Endothelial cell of umbilical vein (primary cell): ENCODE results near the gene ZC3H12C. TPM values are rescaled to one million over a fixed set of nuclear protein-coding genes. Genes with fewer than 3 reads are reported as not detected.

Source experiments
- BruUV-seq: library from RNA; stranded (reverse); fragments of 400-500 nt; replicated peaks from 2 replicates; lab custom pipeline; 2021; lab: Mats Ljungman, UMichigan
- CTCF ChIA-PET: fragments of 300-600, 350-600 bp; sonication (Branson Sonifier 250); formaldehyde crosslinking; loops from one replicate; lab custom pipeline; 2021; ENCODE audit warnings: antibody characterized with exemption, inconsistent platforms; lab: Charles Lee
- POLR2A ChIA-PET: fragments of 300-600, 350-600 bp; sonication (Branson Sonifier 250); formaldehyde crosslinking; loops from one replicate; lab custom pipeline; 2021; ENCODE audit warnings: antibody characterized with exemption, inconsistent platforms; lab: Charles Lee
- DNase-seq: peaks from one replicate; pipeline ENCODE4 v3.0.0-alpha.2; 2011; ENCODE audit warnings: low read depth, low spot score
- FAIRE-seq: peaks from 2 replicates; lab custom pipeline; 2011; peaks lifted over from hg19 to GRCh38; lab: Jason Lieb, UNC
- H2AFZ ChIP-seq: 2 replicates; pipeline ENCODE4 v1.6.0; 2012; ENCODE audit warnings: low read depth, low read length, control low read depth, inconsistent platforms
- H3K27ac ChIP-seq: 2 replicates; pipeline ENCODE4 v1.5.1; 2011; ENCODE audit warnings: low read depth, mild to moderate bottlenecking, control low read depth, low read length, moderate library complexity; ENCODE audit not compliant: insufficient read depth
- H3K27me3 ChIP-seq, 2 experiments: 2 replicates each; pipeline versions ENCODE4 v1.6.0 to v1.6.1; 2011; ENCODE audit warnings: low read length in 2 of 2, mixed read lengths in 1 of 2; ENCODE audit not compliant: control insufficient read depth in 2 of 2, insufficient read depth in 2 of 2
- H3K36me3 ChIP-seq, 2 experiments: 2 replicates in 1 of 2; 3 replicates in 1 of 2; pipeline ENCODE4 v1.5.1; 2011; ENCODE audit warnings: low read length in 2 of 2, mild to moderate bottlenecking in 1 of 2, moderate library complexity in 1 of 2; ENCODE audit not compliant: control insufficient read depth in 2 of 2, insufficient read depth in 2 of 2; ENCODE audit errors: extremely low read depth in 1 of 2
- H3K4me1 ChIP-seq: 3 replicates; pipeline ENCODE4 v1.5.1; 2011; ENCODE audit warnings: mild to moderate bottlenecking, low read length; ENCODE audit not compliant: control insufficient read depth, insufficient read depth; ENCODE audit errors: extremely low read depth
- H3K4me2 ChIP-seq: 2 replicates; pipeline ENCODE4 v1.6.1; 2011; ENCODE audit warnings: low read length, control low read depth, mixed read lengths; ENCODE audit not compliant: insufficient read depth
- H3K4me3 ChIP-seq, 3 experiments: fragments of 200-600 bp in 1 of 3; sonication (generic), shearing (Covaris generic) in 1 of 3; replicated peaks in 1 of 3; 2 replicates each; pipeline ENCODE4 v1.5.1; 2011 to 2016; ENCODE audit warnings: control low read depth in 3 of 3, low read length in 3 of 3, mild to moderate bottlenecking in 2 of 3, inconsistent platforms in 1 of 3, low read depth in 1 of 3, moderate library complexity in 1 of 3; ENCODE audit not compliant: insufficient read depth in 1 of 3
- H3K79me2 ChIP-seq: 2 replicates; pipeline ENCODE4 v1.6.0; 2012; ENCODE audit warnings: low read length, inconsistent platforms; ENCODE audit not compliant: control insufficient read depth, insufficient read depth
- H3K9ac ChIP-seq: replicated peaks from 2 replicates; pipeline ENCODE3; 2011; ENCODE audit warnings: low read length, control low read depth; ENCODE audit not compliant: insufficient read depth; ENCODE audit errors: extremely low read depth
- H3K9me1 ChIP-seq: replicated peaks from 3 replicates; pipeline ENCODE4 v1.6.0; 2011; ENCODE audit warnings: mild to moderate bottlenecking, low read length; ENCODE audit not compliant: control insufficient read depth, insufficient read depth; ENCODE audit errors: extremely low read depth
- H3K9me3 ChIP-seq: replicated peaks from 2 replicates; pipeline ENCODE4 v1.5.1; 2012; ENCODE audit warnings: low read length, inconsistent platforms; ENCODE audit not compliant: control insufficient read depth, insufficient read depth
- H4K20me1 ChIP-seq: replicated peaks from 2 replicates; pipeline ENCODE3; 2011; ENCODE audit warnings: mild to moderate bottlenecking, low read length; ENCODE audit not compliant: control insufficient read depth, insufficient read depth; ENCODE audit errors: extremely low read depth
- CTCF ChIP-seq, 2 donors: IDR thresholded peaks; 1 replicate in 1 of 2; 2 replicates in 1 of 2; pipeline ENCODE4 v1.5.1; 2011; ENCODE audit warnings: low read length in 2 of 2, mild to moderate bottlenecking in 2 of 2, moderate library complexity in 2 of 2, control low read depth in 1 of 2, inconsistent platforms in 1 of 2, low read depth in 1 of 2; ENCODE audit not compliant: insufficient read depth in 1 of 2; ENCODE audit errors: extremely low read depth in 1 of 2
- EZH2 ChIP-seq: IDR thresholded peaks from 2 replicates; pipeline ENCODE4 v1.6.1; 2012; ENCODE audit warnings: borderline replicate concordance, low read depth, mild to moderate bottlenecking, moderate library complexity, low read length, inconsistent platforms; ENCODE audit not compliant: severe bottlenecking
- FOS ChIP-seq: IDR thresholded peaks from 2 replicates; pipeline ENCODE4 v1.6.1; 2011; ENCODE audit warnings: mild to moderate bottlenecking, low read length, moderate library complexity, borderline replicate concordance; ENCODE audit not compliant: insufficient read depth
- GATA2 ChIP-seq: IDR thresholded peaks from 2 replicates; pipeline ENCODE4 v1.7.0; 2011; ENCODE audit warnings: low read depth, mild to moderate bottlenecking, moderate library complexity, mixed read lengths, low read length; ENCODE audit not compliant: insufficient read length, insufficient read depth
- JUN ChIP-seq: IDR thresholded peaks from 2 replicates; pipeline ENCODE4 v1.6.1; 2011; ENCODE audit warnings: borderline replicate concordance, low read depth; ENCODE audit not compliant: insufficient read length, insufficient read depth
- MAX ChIP-seq: IDR thresholded peaks from 2 replicates; pipeline ENCODE4 v1.6.1; 2011; ENCODE audit not compliant: insufficient read depth, insufficient read length
- MYC ChIP-seq: IDR thresholded peaks from one replicate; pipeline ENCODE4 v1.6.1; 2011; ENCODE audit warnings: mild to moderate bottlenecking, low read depth, low read length
- POLR2A ChIP-seq: IDR thresholded peaks from 2 replicates; pipeline ENCODE4 v1.6.1; 2012; ENCODE audit warnings: low read depth, mild to moderate bottlenecking, control low read depth, low read length
- POLR2AphosphoS5 ChIP-seq: IDR thresholded peaks from 2 replicates; pipeline ENCODE4 v1.6.1; 2012; ENCODE audit warnings: low read depth, mild to moderate bottlenecking, control low read depth, low read length, moderate library complexity; ENCODE audit not compliant: insufficient read depth
- dilution Hi-C: fragments of 300-500 bp; cut with MboI; formaldehyde crosslinking; loops from one replicate; pipeline ENCODE4 v1.15.0; 2019; ENCODE audit warnings: low sequenced_read_pairs; ENCODE audit not compliant: extremely low pct_ligation_motif_present
- intact Hi-C: fragments of 100-400 bp; cut with micrococcal nuclease; formaldehyde crosslinking; loops from one replicate; pipeline ENCODE4 v1.10.0; 2022
- polyA plus RNA-seq, 4 experiments: library from polyadenylated mRNA; depleted of rRNA in 3 of 4; stranded (reverse) in 3 of 4; unstranded in 1 of 4; fragments of >200 nt; gene quantifications; 2 replicates each; pipeline versions ENCODE4 v1.2.1 to v1.2.3, GENCODE V29; 2011 to 2012; ENCODE audit warnings: missing spikeins in 1 of 4
- total RNA-seq: library from RNA; stranded (reverse); gene quantifications from 2 replicates; pipeline ENCODE4 v1.2.3, GENCODE V29; 2021

Gene ZC3H12C
- total and polyA plus RNA-seq, 2 donors (not counting 3 experiments of a cell fraction or from before 2014, with no cell fraction given) = 5.5 to 14.7 TPM

- dilution Hi-C loops = no loop called here
- ChIA-PET POLR2A (no interaction called here), CTCF (no interaction called here)
- H3K9ac ChIP-seq = no peak overlapping the region
- H4K20me1 ChIP-seq = no peaks in the 10 kb centered on the region
- no peaks in the 10 kb centered on the region for H3K36me3 ChIP-seq
- no peaks in the 10 kb centered on the region for H3K79me2 ChIP-seq
- no peak overlapping the region for H3K27ac ChIP-seq
- H3K9me1 ChIP-seq = no peaks in the 10 kb centered on the region
- H3K4me1 ChIP-seq = peaks cover 27% of the 10 kb centered on the region
- H3K9me3 ChIP-seq = peaks cover 4% of the 10 kb centered on the region
- no peak for TF ChIP-seq MYC
- TF ChIP-seq MAX = no peak
- TF ChIP-seq GATA2 = no peak
- TF ChIP-seq POLR2A = no peak
- no peak for TF ChIP-seq FOS
- TF ChIP-seq POLR2AphosphoS5 = no peak
- TF ChIP-seq CTCF (IDR thresholded peaks at IDR 0.05; ENCODE audit: extremely low read depth in 1 of 2, insufficient read depth in 1 of 2, low read depth in 1 of 2, low read length in 2 of 2) = no peak
- no peak for TF ChIP-seq JUN
- no peak for TF ChIP-seq EZH2
- no peak for FAIRE-seq
- intact Hi-C loops = no loop called here
- no TSS peak for BruUV-seq
- H3K4me3 ChIP-seq = no peak overlapping the region
- no peak for DNase-seq
- H2AFZ ChIP-seq = no peak overlapping the region
- no peak overlapping the region for H3K4me2 ChIP-seq
- H3K27me3 ChIP-seq = no peaks in the 10 kb centered on the region
These were observed 17.9 kb upstream of the ZC3H12C start for GRCh38 chr11:110075105-110075846.
